ENCODE results near the gene HEG1. TPM values are rescaled to one million over a fixed set of nuclear protein-coding genes. Genes with fewer than 3 reads are reported as not detected.

Gene HEG1
- total RNA-seq, 1 experiment from 2014 or later, result 34.3 TPM

GRCh38 chr3:125003859-125004595 is 51.8 kb downstream of the HEG1 start:
- BruUV-seq (replicated peaks), result no TSS peak
- no peak for DNase-seq (ENCODE audit: low spot score)
- peaks cover 3% of the 10 kb centered on the region for H3K4me1 ChIP-seq (ENCODE audit: insufficient read depth, low read length, poor library complexity, severe bottlenecking)
- H3K27ac ChIP-seq (ENCODE audit: low read depth, low read length, poor library complexity, severe bottlenecking), result no peak overlapping the region
- H3K27me3 ChIP-seq (replicated peaks; ENCODE audit: insufficient read depth, low read depth, low read length, poor library complexity), result no peaks in the 10 kb centered on the region
- H3K4me3 ChIP-seq (ENCODE audit: low read depth, low read length, poor library complexity, severe bottlenecking), result no peak overlapping the region
- intact Hi-C loops (cut with micrococcal nuclease; ENCODE audit: unreplicated experiment), result no loop called here
- CTCF ChIA-PET, result no interaction called here
- TF ChIP-seq EZH2 (IDR thresholded peaks at IDR 0.05; ENCODE audit: borderline replicate concordance, low read depth, low read length, poor library complexity, severe bottlenecking) (no peak), CTCF (conservative IDR thresholded peaks at IDR 0.05; ENCODE audit: low read depth, low read length) (no peak)
- POLR2A ChIA-PET (ENCODE audit: low non-redundant PET), result no interaction called here
- no peaks in the 10 kb centered on the region for H3K9me3 ChIP-seq (ENCODE audit: low read depth, low read length, poor library complexity, severe bottlenecking)
- H3K36me3 ChIP-seq (ENCODE audit: insufficient read depth, low read length, poor library complexity, severe bottlenecking), result peaks cover 49% of the 10 kb centered on the region

- DNase-seq (ENCODE audit: low spot score), result no peak
- Histone ChIP-seq H3K36me3 (ENCODE audit: insufficient read depth, low read length, poor library complexity, severe bottlenecking) (peaks cover 45% of the 10 kb centered on the region), H3K9me3 (ENCODE audit: low read depth, low read length, poor library complexity, severe bottlenecking) (no peaks in the 10 kb centered on the region), H3K4me3 (ENCODE audit: low read depth, low read length, poor library complexity, severe bottlenecking) (no peak overlapping the region), H3K4me1 (ENCODE audit: insufficient read depth, low read length, poor library complexity, severe bottlenecking) (peaks cover 3% of the 10 kb centered on the region), H3K27ac (ENCODE audit: low read depth, low read length, poor library complexity, severe bottlenecking) (no peak overlapping the region), H3K27me3 (replicated peaks; ENCODE audit: insufficient read depth, low read depth, low read length, poor library complexity) (no peaks in the 10 kb centered on the region)
- no peak for TF ChIP-seq EZH2 (IDR thresholded peaks at IDR 0.05; ENCODE audit: borderline replicate concordance, low read depth, low read length, poor library complexity, severe bottlenecking)
- no peak for TF ChIP-seq CTCF (conservative IDR thresholded peaks at IDR 0.05; ENCODE audit: low read depth, low read length)
- no TSS peak for BruUV-seq (replicated peaks)
- POLR2A ChIA-PET (ENCODE audit: low non-redundant PET), result no interaction called here
- intact Hi-C loops (cut with micrococcal nuclease; ENCODE audit: unreplicated experiment), result no loop called here
- CTCF ChIA-PET, result no interaction called here
These were observed 52.4 kb downstream of the HEG1 start for GRCh38 chr3:125003369-125003853.

DNA sequence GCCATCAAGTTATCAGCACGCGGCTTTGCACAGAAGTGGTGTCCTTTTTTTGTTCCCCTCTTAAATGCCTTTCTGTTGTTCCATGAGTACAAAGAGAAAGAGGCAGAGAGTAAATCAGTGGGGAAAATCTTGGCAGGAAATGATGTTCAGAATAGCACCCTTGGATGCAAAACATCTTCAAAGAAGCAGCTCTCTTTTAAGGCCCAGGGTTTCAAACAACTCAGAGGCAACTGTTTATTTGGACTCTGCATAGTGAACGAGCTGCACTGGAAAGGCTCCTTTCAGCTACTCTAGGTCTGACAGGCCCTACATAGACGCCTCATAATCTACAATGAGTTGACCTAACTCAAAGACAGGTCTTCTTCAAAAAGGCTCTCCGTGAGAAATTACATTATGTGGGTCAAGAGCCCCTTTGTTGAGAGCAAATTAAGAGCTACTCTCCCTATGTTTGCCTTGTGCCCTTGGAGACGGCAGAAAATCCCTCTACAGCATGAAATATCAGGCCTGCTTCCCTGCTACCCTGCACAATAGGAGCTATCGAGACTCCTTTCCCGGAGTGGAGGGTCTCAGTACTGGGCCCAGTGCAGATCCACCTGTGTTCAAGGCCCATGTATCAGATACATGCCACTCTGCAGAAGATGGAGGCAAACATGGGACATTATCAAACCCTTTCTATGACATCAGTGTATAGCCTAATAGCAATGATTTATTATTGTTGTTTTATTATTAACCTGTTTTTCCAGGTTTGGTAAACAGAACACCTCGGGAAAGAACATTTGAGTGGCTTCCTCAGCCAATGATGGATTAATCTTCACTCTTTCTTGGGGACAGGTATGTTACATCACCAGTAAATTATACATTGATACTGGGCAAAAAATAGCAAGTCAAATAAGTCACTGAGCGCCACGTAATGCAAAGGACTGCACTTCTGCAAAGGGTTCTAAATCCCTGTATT is 53.1 kb downstream of the HEG1 start:
- peaks cover 38% of the 10 kb centered on the region for H3K36me3 ChIP-seq (ENCODE audit: insufficient read depth, low read length, poor library complexity, severe bottlenecking)
- intact Hi-C loops (cut with micrococcal nuclease; ENCODE audit: unreplicated experiment), result no loop called here
- H3K4me3 ChIP-seq (ENCODE audit: low read depth, low read length, poor library complexity, severe bottlenecking), result no peak overlapping the region
- no peak for DNase-seq (ENCODE audit: low spot score)
- TF ChIP-seq CTCF (conservative IDR thresholded peaks at IDR 0.05; ENCODE audit: low read depth, low read length) (no peak), EZH2 (IDR thresholded peaks at IDR 0.05; ENCODE audit: borderline replicate concordance, low read depth, low read length, poor library complexity, severe bottlenecking) (no peak)
- no TSS peak for BruUV-seq (replicated peaks)
- H3K27ac ChIP-seq (ENCODE audit: low read depth, low read length, poor library complexity, severe bottlenecking), result no peak overlapping the region
- peaks cover 7% of the 10 kb centered on the region for H3K4me1 ChIP-seq (ENCODE audit: insufficient read depth, low read length, poor library complexity, severe bottlenecking)
- no peaks in the 10 kb centered on the region for H3K27me3 ChIP-seq (replicated peaks; ENCODE audit: insufficient read depth, low read depth, low read length, poor library complexity)
- ChIA-PET POLR2A (ENCODE audit: low non-redundant PET) (no interaction called here), CTCF (interaction anchor here (0.6 kb wide), 1 partner anchor 498 kb away, joined by 3 read pairs; no protein-coding TSS in a partner anchor)
- no peaks in the 10 kb centered on the region for H3K9me3 ChIP-seq (ENCODE audit: low read depth, low read length, poor library complexity, severe bottlenecking)

All from A673 (cell line).